ENCODE data around the gene FOXJ3.

FOXJ3 gene

GRCh38 chr1:42319128-42319851 lies 15.7 kb downstream of the FOXJ3 start:
- Mint-ChIP-seq H3K4me3 (no peak overlapping the region), H3K27ac (peak overlapping the region; percentile 84), H3K9me3 (no peaks in the 10 kb centered on the region), H3K4me1 (peaks cover 57% of the 10 kb centered on the region), H3K36me3 (ENCODE audit: low read depth) (peaks cover 34% of the 10 kb centered on the region), H3K27me3 (ENCODE audit: low read depth, poor library complexity) (no peaks in the 10 kb centered on the region)
- no peak for DNase-seq
- no peak for TF ChIP-seq CTCF (IDR thresholded peaks at IDR 0.05)

GRCh38 chr1:42318601-42319000 lies 16.4 kb downstream of the FOXJ3 start:
- DNase-seq, result no peak
- Mint-ChIP-seq H3K27me3 (ENCODE audit: low read depth, poor library complexity) (no peaks in the 10 kb centered on the region), H3K4me3 (no peak overlapping the region), H3K27ac (no peak overlapping the region), H3K4me1 (peaks cover 58% of the 10 kb centered on the region), H3K36me3 (ENCODE audit: low read depth) (peaks cover 33% of the 10 kb centered on the region), H3K9me3 (no peaks in the 10 kb centered on the region)
- TF ChIP-seq CTCF (IDR thresholded peaks at IDR 0.05), result no peak

- H3K9me3 Mint-ChIP-seq, result no peaks in the 10 kb centered on the region
- H3K4me3 Mint-ChIP-seq, result no peak overlapping the region
- no peaks in the 10 kb centered on the region for H3K27me3 Mint-ChIP-seq (ENCODE audit: low read depth, poor library complexity)
- peaks cover 25% of the 10 kb centered on the region for H3K36me3 Mint-ChIP-seq (ENCODE audit: low read depth)
- TF ChIP-seq CTCF (IDR thresholded peaks at IDR 0.05), result no peak
- no peak for DNase-seq
- no peak overlapping the region for H3K27ac Mint-ChIP-seq
- H3K4me1 Mint-ChIP-seq, result peaks cover 58% of the 10 kb centered on the region
Observed at GRCh38 chr1:42317308-42317707, 17.7 kb downstream of the FOXJ3 start.

GRCh38 chr1:42316292-42316691 lies 18.7 kb downstream of the FOXJ3 start:
- no peak for TF ChIP-seq CTCF (IDR thresholded peaks at IDR 0.05)
- Mint-ChIP-seq H3K4me3 (no peak overlapping the region), H3K36me3 (ENCODE audit: low read depth) (peaks cover 21% of the 10 kb centered on the region), H3K27ac (no peak overlapping the region), H3K4me1 (peaks cover 50% of the 10 kb centered on the region), H3K27me3 (ENCODE audit: low read depth, poor library complexity) (no peaks in the 10 kb centered on the region), H3K9me3 (no peaks in the 10 kb centered on the region)
- DNase-seq, result no peak

GRCh38 chr1:42315500-42315899 lies 19.5 kb downstream of the FOXJ3 start:
- H3K27me3 Mint-ChIP-seq (ENCODE audit: low read depth, poor library complexity), result no peaks in the 10 kb centered on the region
- peaks cover 29% of the 10 kb centered on the region for H3K36me3 Mint-ChIP-seq (ENCODE audit: low read depth)
- no peak overlapping the region for H3K4me3 Mint-ChIP-seq
- H3K9me3 Mint-ChIP-seq, result no peaks in the 10 kb centered on the region
- no peak overlapping the region for H3K27ac Mint-ChIP-seq
- H3K4me1 Mint-ChIP-seq, result peaks cover 42% of the 10 kb centered on the region
- no peak for DNase-seq
- TF ChIP-seq CTCF (IDR thresholded peaks at IDR 0.05), result no peak

- no peak overlapping the region for H3K4me3 Mint-ChIP-seq
- H3K9me3 Mint-ChIP-seq, result no peaks in the 10 kb centered on the region
- no peaks in the 10 kb centered on the region for H3K27me3 Mint-ChIP-seq (ENCODE audit: low read depth, poor library complexity)
- peaks cover 27% of the 10 kb centered on the region for H3K4me1 Mint-ChIP-seq
- H3K27ac Mint-ChIP-seq, result no peak overlapping the region
- peaks cover 29% of the 10 kb centered on the region for H3K36me3 Mint-ChIP-seq (ENCODE audit: low read depth)
- no peak for DNase-seq
- TF ChIP-seq CTCF (IDR thresholded peaks at IDR 0.05), result no peak
Observed at GRCh38 chr1:42313970-42314369, 21.1 kb downstream of the FOXJ3 start.
